Nephron (organoid): ENCODE data around the gene ZNF608.

ENCODE experiments used
- H3K27ac Mint-ChIP-seq, 3 experiments: 2 replicates each; pipeline ENCODE4 v1.8.0; 2020; ENCODE audit warnings: mixed read lengths in 3 of 3, mild to moderate bottlenecking in 2 of 3, moderate library complexity in 1 of 3
- H3K27me3 Mint-ChIP-seq: 2 replicates; pipeline ENCODE4 v1.8.0; 2021; ENCODE audit warnings: low read depth, mild to moderate bottlenecking, moderate library complexity, mixed read lengths
- H3K36me3 Mint-ChIP-seq: 2 replicates; pipeline ENCODE4 v1.8.0; 2020; ENCODE audit warnings: low read depth, mixed read lengths
- H3K4me1 Mint-ChIP-seq: 2 replicates; pipeline ENCODE4 v1.8.0; 2020; ENCODE audit warnings: mixed read lengths
- H3K4me3 Mint-ChIP-seq, 3 experiments: 2 replicates each; pipeline ENCODE4 v1.8.0; 2020; ENCODE audit warnings: mild to moderate bottlenecking in 3 of 3, mixed read lengths in 3 of 3, moderate library complexity in 2 of 3
- H3K9me3 Mint-ChIP-seq: 2 replicates; pipeline ENCODE4 v1.8.0; 2020; ENCODE audit warnings: mixed read lengths
- CTCF ChIP-seq, 3 experiments: fragments of 200-600 bp; sonication (generic); IDR thresholded peaks; one replicate each; pipeline ENCODE4 v1.5.0; 2021; ENCODE audit warnings: antibody characterized with exemption in 3 of 3; ENCODE audit not compliant: unreplicated experiment in 3 of 3

ZNF608 gene

DNA sequence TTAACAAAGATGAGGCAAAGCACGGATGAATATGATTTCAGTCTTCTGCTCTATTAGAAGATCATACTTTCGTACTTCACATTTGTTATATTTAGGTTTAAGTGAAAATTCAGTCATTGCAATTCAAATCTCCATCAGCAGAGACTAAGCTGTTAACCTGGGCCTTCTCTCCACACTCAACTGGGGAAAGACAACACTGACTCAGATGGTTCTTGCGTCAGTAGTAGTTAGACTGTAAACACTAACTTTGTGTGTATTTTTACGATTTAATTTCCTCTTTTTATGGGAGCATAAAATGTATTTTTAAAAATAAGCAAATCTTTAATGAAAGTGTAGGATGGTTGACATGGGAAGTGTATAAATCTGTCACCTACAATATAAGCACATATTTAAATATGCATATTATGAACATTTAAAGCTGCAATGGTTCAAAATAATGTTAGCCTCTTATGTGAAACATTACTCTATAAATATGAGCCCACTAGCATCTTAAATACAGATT is 42.7 kb upstream of the ZNF608 start:
- Mint-ChIP-seq H3K9me3 (no peaks in the 10 kb centered on the region), H3K36me3 (no peaks in the 10 kb centered on the region), H3K27ac (no peak overlapping the region)

DNA sequence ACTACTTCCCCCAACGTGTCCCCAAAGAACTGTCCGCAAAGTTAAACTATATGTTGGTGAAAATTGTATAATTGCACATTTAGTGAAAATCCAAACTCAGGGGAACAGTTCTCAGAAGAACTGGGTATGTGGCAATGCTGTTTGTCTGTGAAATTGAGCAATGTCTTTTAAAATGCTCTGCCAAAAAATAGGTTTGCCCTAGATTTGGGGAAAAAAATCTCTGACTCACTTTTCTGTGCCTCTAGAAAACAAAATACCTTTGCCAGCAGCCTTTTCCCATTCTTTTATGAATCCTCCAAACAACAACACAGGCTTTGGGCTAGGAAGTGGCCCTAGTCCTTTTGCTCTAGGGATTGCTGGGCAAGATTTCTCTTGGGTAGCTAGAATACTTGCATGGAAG is 37.4 kb upstream of the ZNF608 start:
- Mint-ChIP-seq H3K27ac (no peak overlapping the region), H3K4me1 (no peaks in the 10 kb centered on the region), H3K36me3 (no peaks in the 10 kb centered on the region), H3K4me3 (no peak overlapping the region), H3K27me3 (no peaks in the 10 kb centered on the region), H3K9me3 (peaks cover 3% of the 10 kb centered on the region)
- no peak for TF ChIP-seq CTCF (IDR thresholded peaks at IDR 0.05; ENCODE audit: unreplicated experiment in 3 of 3)

More for the DNA sequence above, 42.7 kb upstream of the ZNF608 start:
- Mint-ChIP-seq H3K4me3 (no peak overlapping the region), H3K27me3 (no peaks in the 10 kb centered on the region), H3K4me1 (peaks cover 13% of the 10 kb centered on the region)
- no peak for TF ChIP-seq CTCF (IDR thresholded peaks at IDR 0.05; ENCODE audit: unreplicated experiment in 3 of 3)

DNA sequence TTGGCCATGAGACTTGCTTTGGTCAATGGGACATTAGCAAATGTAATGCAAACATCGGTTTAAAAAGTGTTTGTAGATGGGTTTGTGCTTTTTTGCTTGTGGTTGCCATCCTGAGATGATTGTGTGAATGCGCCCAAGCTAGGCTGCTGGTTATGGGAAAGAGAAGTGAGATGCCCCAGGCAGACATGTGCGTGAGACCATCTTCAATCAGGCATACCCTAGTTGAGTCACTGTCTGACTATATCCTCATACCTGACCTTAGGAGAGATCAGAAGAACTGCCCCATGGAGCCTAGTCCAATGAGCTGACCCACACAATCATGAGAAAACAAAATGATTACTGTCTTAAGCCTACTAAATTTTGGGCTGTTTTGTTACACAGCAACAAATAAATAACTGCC is 36.8 kb upstream of the ZNF608 start:
- H3K36me3 Mint-ChIP-seq, result no peaks in the 10 kb centered on the region
- no peak for TF ChIP-seq CTCF (IDR thresholded peaks at IDR 0.05; ENCODE audit: unreplicated experiment in 3 of 3)
- no peak overlapping the region for H3K4me3 Mint-ChIP-seq
- no peaks in the 10 kb centered on the region for H3K4me1 Mint-ChIP-seq
- peaks cover 3% of the 10 kb centered on the region for H3K9me3 Mint-ChIP-seq
- no peaks in the 10 kb centered on the region for H3K27me3 Mint-ChIP-seq
- no peak overlapping the region for H3K27ac Mint-ChIP-seq

GRCh38 chr5:124782262-124782661 is 35.8 kb upstream of the ZNF608 start:
- H3K27ac Mint-ChIP-seq, result no peak overlapping the region
- H3K9me3 Mint-ChIP-seq, result peaks cover 3% of the 10 kb centered on the region
- H3K36me3 Mint-ChIP-seq, result no peaks in the 10 kb centered on the region
- no peaks in the 10 kb centered on the region for H3K4me1 Mint-ChIP-seq
- no peak for TF ChIP-seq CTCF (IDR thresholded peaks at IDR 0.05; ENCODE audit: unreplicated experiment in 3 of 3)
- H3K4me3 Mint-ChIP-seq, result no peak overlapping the region
- H3K27me3 Mint-ChIP-seq, result no peaks in the 10 kb centered on the region

DNA sequence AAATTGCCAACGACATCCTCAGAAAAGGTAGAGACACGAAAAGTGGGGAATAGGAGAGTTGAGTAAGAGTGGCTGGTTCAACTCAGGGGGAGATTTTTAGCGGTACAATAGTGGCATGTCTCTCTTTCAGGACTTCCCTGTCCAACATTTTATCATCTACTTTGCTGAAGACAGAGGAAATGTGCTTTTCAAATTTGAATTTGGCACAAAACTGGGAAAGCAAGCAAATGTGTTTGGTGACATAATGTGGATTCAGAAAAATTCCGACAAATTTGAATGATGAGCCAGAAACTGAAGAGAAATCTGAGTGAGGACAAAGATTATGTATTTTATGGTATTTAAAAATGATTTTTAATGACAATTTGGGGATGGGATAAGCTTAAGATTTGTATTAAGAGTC is 33.6 kb upstream of the ZNF608 start:
- Mint-ChIP-seq H3K36me3 (no peaks in the 10 kb centered on the region), H3K9me3 (peaks cover 3% of the 10 kb centered on the region), H3K27me3 (no peaks in the 10 kb centered on the region), H3K4me3 (no peak overlapping the region), H3K27ac (no peak overlapping the region), H3K4me1 (no peaks in the 10 kb centered on the region)
- TF ChIP-seq CTCF (IDR thresholded peaks at IDR 0.05; ENCODE audit: unreplicated experiment in 3 of 3), result no peak
